Neuron (in vitro differentiated cells): ENCODE measurements around the gene RER1.
A peak's percentile ranks its signal among the peaks of the same experiment; 100 is the strongest.

Experiments used
- H2AFZ ChIP-seq: one replicate; pipeline ENCODE4 v1.6.1; 2013; ENCODE audit warnings: low read depth, mild to moderate bottlenecking, inconsistent platforms, low read length, moderate library complexity
- H3K27me3 ChIP-seq: one replicate; pipeline ENCODE4 v1.6.1; 2013; ENCODE audit warnings: low read length; ENCODE audit not compliant: insufficient read depth
- H3K36me3 ChIP-seq: one replicate; pipeline ENCODE4 v1.6.1; 2013; ENCODE audit warnings: low read length; ENCODE audit not compliant: insufficient read depth
- H3K4me1 ChIP-seq: one replicate; pipeline ENCODE4 v1.6.1; 2013; ENCODE audit warnings: low read length; ENCODE audit not compliant: insufficient read depth
- H3K4me3 ChIP-seq: 2 replicates; pipeline ENCODE4 v1.5.1; 2013; ENCODE audit warnings: mild to moderate bottlenecking, low read length, moderate library complexity
- H3K9me3 ChIP-seq: one replicate; pipeline ENCODE4 v1.6.1; 2013; ENCODE audit warnings: low read length

RER1 gene

DNA sequence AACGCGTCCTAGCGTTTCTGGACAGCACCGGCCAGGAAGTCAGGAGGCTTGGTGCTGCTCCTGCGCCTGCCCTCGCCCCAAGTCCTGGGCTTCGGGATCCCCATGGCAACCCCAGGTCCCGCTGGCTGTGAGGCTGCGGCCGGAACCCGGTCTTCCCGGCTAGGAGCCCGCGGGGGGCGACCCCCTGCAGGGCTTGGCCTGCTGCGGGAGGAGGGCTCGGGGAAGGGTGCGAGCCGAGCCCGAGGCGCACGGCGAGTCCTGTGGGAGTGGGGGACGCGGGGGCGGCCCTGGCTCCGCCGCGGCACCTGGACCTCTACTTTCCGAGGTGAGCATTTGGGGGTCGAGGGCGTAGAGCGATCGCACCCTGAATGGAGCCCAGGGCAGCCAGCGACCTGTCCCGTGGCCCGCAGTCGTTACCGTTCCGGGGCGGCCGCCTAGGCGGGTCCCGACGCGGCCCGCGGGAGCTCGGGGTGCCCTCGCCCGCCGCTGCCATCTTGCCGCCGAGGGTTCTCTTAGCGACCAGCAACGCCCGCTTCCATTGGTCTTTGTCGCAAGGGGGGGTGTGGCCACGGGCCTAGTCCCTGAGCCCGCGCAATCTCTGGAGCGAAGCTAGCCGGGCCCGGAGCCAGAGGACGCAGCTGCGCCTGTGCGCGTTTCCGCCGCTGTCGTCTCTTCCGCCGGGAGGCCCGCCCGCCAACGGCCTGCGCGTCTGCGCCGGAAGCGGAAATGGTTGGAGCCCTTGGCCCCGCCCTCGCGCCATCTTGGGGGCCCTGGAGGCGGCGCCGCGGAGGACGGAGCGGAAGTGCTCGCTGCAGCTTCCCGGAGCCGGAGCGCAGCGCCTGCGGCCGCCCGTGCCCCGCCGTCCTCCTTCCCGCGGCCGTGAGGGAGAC is at the start of gene RER1, which contains the start of gene MORN1:
RER1 (plus strand) TSS at position 801 of the 890 bp plus-strand sequence. CDS start 3,950 bp downstream, outside the sequence.
MORN1 (minus strand) TSS at position 514 of the 890 bp plus-strand sequence; CDS start at position 493, 21 bp downstream.
- Histone ChIP-seq H3K9me3 (no peaks in the 10 kb centered on the region), H3K27me3 (no peaks in the 10 kb centered on the region), H3K36me3 (peaks cover 47% of the 10 kb centered on the region), H3K4me3 (peak within 1 kb of the TSS; percentile 86), H2AFZ (peak within 1 kb of the TSS; percentile 33), H3K4me1 (peaks cover 24% of the 10 kb centered on the region)

DNA sequence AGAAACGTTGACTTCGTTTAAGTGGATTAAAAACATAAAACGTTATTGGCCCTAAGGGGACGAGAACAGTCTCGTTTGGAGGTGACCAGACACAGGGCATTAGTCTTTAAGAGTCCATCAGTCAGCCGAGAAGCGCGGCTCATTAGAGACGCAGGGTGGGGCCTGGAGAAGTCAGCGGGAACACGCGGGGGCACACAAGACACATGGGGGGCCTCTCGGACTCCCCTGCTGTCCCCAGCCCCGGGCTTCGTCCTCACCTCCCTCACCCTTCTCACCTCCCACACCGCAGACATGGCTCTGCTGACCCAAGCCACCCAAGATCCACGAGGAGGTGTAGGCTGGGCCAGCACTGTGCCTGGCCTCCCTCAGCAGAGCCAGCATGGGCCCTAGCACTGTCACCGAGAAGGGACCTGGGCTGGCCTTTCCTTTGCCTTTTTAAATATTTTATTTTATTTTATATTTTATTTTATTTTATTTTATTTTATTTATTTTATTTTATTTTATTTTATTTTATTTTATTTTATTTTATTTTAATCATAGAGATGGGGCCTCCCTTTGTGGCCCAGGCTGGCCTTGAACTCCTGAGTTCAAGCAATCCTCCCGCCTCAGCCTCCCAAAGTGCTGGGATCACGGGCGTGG is 49.1 kb upstream of the RER1 start:
- H3K36me3 ChIP-seq = no peaks in the 10 kb centered on the region
- H3K4me3 ChIP-seq = no peak overlapping the region
- no peaks in the 10 kb centered on the region for H3K27me3 ChIP-seq
- H2AFZ ChIP-seq = no peak overlapping the region
- H3K4me1 ChIP-seq = no peaks in the 10 kb centered on the region
- no peaks in the 10 kb centered on the region for H3K9me3 ChIP-seq

DNA sequence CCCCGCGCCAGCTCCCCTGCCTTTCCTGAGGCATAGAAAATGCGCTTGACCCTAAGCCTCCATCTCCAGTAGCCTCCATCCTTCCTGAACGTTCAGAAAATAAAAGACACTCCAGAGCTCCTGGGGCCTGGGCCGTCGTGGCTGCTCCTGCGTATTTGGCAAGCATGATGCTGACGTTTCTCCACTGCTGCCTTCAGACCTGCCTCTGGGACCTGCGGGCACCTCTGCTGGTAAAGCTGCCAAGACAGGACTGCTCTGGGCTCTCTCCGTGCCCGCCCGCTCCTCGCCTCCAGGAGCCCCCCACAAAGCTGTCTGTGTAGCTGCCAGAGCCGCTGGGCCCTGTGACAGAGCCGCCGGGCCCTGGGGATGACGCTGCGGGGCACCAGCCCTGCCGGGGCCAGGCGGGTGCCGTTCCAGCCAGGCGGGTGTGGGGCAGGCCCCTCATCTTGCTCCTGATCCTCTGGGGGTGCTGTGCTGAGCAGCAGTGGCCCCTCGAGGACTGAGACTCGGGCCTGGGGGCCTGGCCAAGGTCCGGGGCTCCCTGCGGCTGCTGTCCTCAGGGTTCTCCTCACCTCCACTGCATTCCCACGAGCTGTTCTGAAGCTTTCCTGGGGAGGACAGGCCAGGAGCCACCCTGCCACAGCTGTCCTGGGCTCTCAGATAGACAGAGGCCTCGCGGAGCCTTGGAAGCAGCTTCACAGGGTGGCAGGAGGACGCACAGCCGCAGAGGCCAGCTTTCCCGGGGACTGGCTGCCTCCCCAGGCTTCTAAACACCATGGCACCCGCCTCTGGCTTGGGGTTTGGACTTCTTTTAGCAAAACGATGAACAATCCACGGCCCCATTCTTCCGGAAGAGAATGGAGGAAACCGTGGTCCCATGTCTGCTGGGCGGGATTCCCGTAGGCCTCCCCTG is 48.4 kb upstream of the RER1 start:
- no peaks in the 10 kb centered on the region for H3K4me1 ChIP-seq
- no peak overlapping the region for H3K4me3 ChIP-seq
- H3K9me3 ChIP-seq = no peaks in the 10 kb centered on the region
- no peaks in the 10 kb centered on the region for H3K27me3 ChIP-seq
- H2AFZ ChIP-seq = no peak overlapping the region
- H3K36me3 ChIP-seq = no peaks in the 10 kb centered on the region

- Histone ChIP-seq H2AFZ (no peak overlapping the region), H3K36me3 (no peaks in the 10 kb centered on the region), H3K27me3 (no peaks in the 10 kb centered on the region), H3K9me3 (no peaks in the 10 kb centered on the region), H3K4me1 (peaks cover 5% of the 10 kb centered on the region), H3K4me3 (no peak overlapping the region)
These were observed 47.4 kb upstream of the RER1 start for GRCh38 chr1:2344121-2344681.

- no peaks in the 10 kb centered on the region for H3K9me3 ChIP-seq
- no peak overlapping the region for H3K4me3 ChIP-seq
- no peaks in the 10 kb centered on the region for H3K27me3 ChIP-seq
- no peaks in the 10 kb centered on the region for H3K36me3 ChIP-seq
- peaks cover 11% of the 10 kb centered on the region for H3K4me1 ChIP-seq
- no peak overlapping the region for H2AFZ ChIP-seq
These were observed 46.8 kb upstream of the RER1 start for GRCh38 chr1:2344744-2345296.

GRCh38 chr1:2345297-2346075 is 46.2 kb upstream of the RER1 start:
- Histone ChIP-seq H3K27me3 (no peaks in the 10 kb centered on the region), H3K36me3 (no peaks in the 10 kb centered on the region), H3K9me3 (no peaks in the 10 kb centered on the region), H2AFZ (no peak overlapping the region), H3K4me1 (peaks cover 17% of the 10 kb centered on the region), H3K4me3 (no peak overlapping the region)

- Histone ChIP-seq H3K9me3 (no peaks in the 10 kb centered on the region), H3K4me1 (peaks cover 20% of the 10 kb centered on the region), H3K36me3 (no peaks in the 10 kb centered on the region), H2AFZ (no peak overlapping the region), H3K4me3 (no peak overlapping the region), H3K27me3 (no peaks in the 10 kb centered on the region)
These were observed 44.8 kb upstream of the RER1 start for GRCh38 chr1:2346691-2347408.

DNA sequence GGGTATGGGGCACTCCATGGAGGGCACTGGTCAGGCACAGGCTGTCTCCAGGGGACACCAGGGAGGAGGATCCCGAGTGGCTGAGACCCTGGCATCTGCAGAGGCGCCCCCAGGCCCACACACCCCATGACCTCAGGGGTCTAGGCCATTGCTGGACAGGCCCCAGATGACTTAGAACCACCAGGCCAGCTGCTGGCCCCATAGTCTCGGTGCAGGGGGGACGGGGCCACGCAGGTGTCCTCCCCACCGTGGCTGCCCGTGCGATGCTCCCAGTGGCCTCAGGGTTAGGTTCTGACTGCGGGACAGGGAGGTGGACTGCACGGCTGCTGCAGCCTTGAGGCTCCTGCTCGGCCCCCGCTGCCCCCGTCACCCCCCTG is 44.2 kb upstream of the RER1 start:
- H2AFZ ChIP-seq = no peak overlapping the region

GRCh38 chr1:2347896-2348295 is 43.7 kb upstream of the RER1 start:
- no peak overlapping the region for H2AFZ ChIP-seq
- peaks cover 20% of the 10 kb centered on the region for H3K4me1 ChIP-seq

More for the DNA sequence above, 44.2 kb upstream of the RER1 start:
- Histone ChIP-seq H3K4me1 (peaks cover 20% of the 10 kb centered on the region), H3K36me3 (no peaks in the 10 kb centered on the region), H3K27me3 (no peaks in the 10 kb centered on the region), H3K9me3 (no peaks in the 10 kb centered on the region), H3K4me3 (no peak overlapping the region)

GRCh38 chr1:2348346-2349325 is 43.0 kb upstream of the RER1 start:
- peaks cover 20% of the 10 kb centered on the region for H3K4me1 ChIP-seq

More at GRCh38 chr1:2347896-2348295, 43.7 kb upstream of the RER1 start:
- Histone ChIP-seq H3K4me3 (no peak overlapping the region), H3K36me3 (no peaks in the 10 kb centered on the region), H3K9me3 (no peaks in the 10 kb centered on the region), H3K27me3 (no peaks in the 10 kb centered on the region)

More at GRCh38 chr1:2348346-2349325, 43.0 kb upstream of the RER1 start:
- H3K36me3 ChIP-seq = no peaks in the 10 kb centered on the region
- H2AFZ ChIP-seq = no peak overlapping the region
- no peaks in the 10 kb centered on the region for H3K9me3 ChIP-seq
- no peak overlapping the region for H3K4me3 ChIP-seq
- no peaks in the 10 kb centered on the region for H3K27me3 ChIP-seq
